Ascending aorta (tissue), 2 donors: Measurements from ENCODE around the gene ARHGAP9. TPM values are rescaled to one million over a fixed set of nuclear protein-coding genes. Genes with fewer than 3 reads are reported as not detected.

Source experiments
- DNase-seq, 2 donors: peaks; one replicate each; pipeline ENCODE4 v3.0.0-alpha.2; 2019; ENCODE audit warnings: low spot score in 2 of 2
- H3K27ac ChIP-seq, 2 donors: fragments of 200-600 bp; sonication (generic); one replicate each; pipeline ENCODE4 v1.5.1; 2016 to 2017; ENCODE audit warnings: mild to moderate bottlenecking in 1 of 2
- H3K27me3 ChIP-seq: fragments of 200-600 bp; sonication (generic); one replicate; pipeline ENCODE4 v1.5.1; 2017
- H3K36me3 ChIP-seq, 2 donors: fragments of 200-600 bp; sonication (generic); one replicate each; pipeline ENCODE4 v1.5.1; 2016
- H3K4me1 ChIP-seq, 2 donors: fragments of 200-600 bp; sonication (generic); one replicate each; pipeline ENCODE4 v1.5.1; 2016 to 2017; ENCODE audit warnings: mild to moderate bottlenecking in 1 of 2
- H3K4me3 ChIP-seq, 2 donors: fragments of 200-600 bp; sonication (generic); one replicate each; pipeline ENCODE4 v1.5.1; 2016 to 2017; ENCODE audit warnings: mild to moderate bottlenecking in 1 of 2
- H3K9me3 ChIP-seq, 2 donors: fragments of 200-600 bp; sonication (generic); one replicate each; pipeline ENCODE4 v1.5.1; 2016
- CTCF ChIP-seq, 3 experiments: fragments of 200-600 bp in 2 of 3; fragments of 450-650 bp in 1 of 3; sonication (generic) in 2 of 3; IDR thresholded peaks; one replicate each; pipeline ENCODE4 v1.5.1; 2016 to 2019; ENCODE audit warnings: antibody characterized with exemption in 3 of 3, mild to moderate bottlenecking in 1 of 3, moderate library complexity in 1 of 3
- intact Hi-C: fragments of 100-400 bp; cut with DNase I; formaldehyde crosslinking; loops from one replicate; pipeline ENCODE4 v1.15.1; 2023
- total RNA-seq: library from RNA; depleted of rRNA; stranded (reverse); fragments of >200 nt; gene quantifications from one replicate; pipeline ENCODE4 v1.1.0, GENCODE V29; 2016

The ARHGAP9 gene
- total RNA-seq, 1 donor from 2014 or later, result 21.6 TPM

GRCh38 chr12:57454566-57455373 lies 24.9 kb downstream of the ARHGAP9 start, which contains the start of gene INHBE:
TSS of gene INHBE (plus strand) at chr12:57455307. CDS start at chr12:57455537, 230 bp downstream.
- H3K36me3 ChIP-seq, result no peaks in the 10 kb centered on the region
- no peak within 1 kb of the TSS for H3K4me3 ChIP-seq
- no peak for DNase-seq
- TF ChIP-seq CTCF (IDR thresholded peaks at IDR 0.05), result no peak
- H3K27ac ChIP-seq, result no peak within 1 kb of the TSS
- H3K27me3 ChIP-seq, result no peaks in the 10 kb centered on the region
- no peaks in the 10 kb centered on the region for H3K9me3 ChIP-seq
- intact Hi-C loops, result loop anchor here (5.0 kb wide), 1 partner anchor 82 kb away; no protein-coding TSS in a partner anchor
- peaks cover 0 to 25% of the 10 kb centered on the region in 2 donors for H3K4me1 ChIP-seq

- Histone ChIP-seq H3K4me3 (no peak overlapping the region), H3K27me3 (no peaks in the 10 kb centered on the region), H3K9me3 (no peaks in the 10 kb centered on the region), H3K27ac (no peak overlapping the region), H3K4me1 (peaks cover 0 to 22% of the 10 kb centered on the region in 2 donors), H3K36me3 (no peaks in the 10 kb centered on the region)
- no peak for DNase-seq
- intact Hi-C loops, result loop anchor here (5.0 kb wide), 1 partner anchor 82 kb away; no protein-coding TSS in a partner anchor
- no peak for TF ChIP-seq CTCF (IDR thresholded peaks at IDR 0.05)
These were observed 25.5 kb downstream of the ARHGAP9 start for GRCh38 chr12:57454213-57454565.

- peak overlapping the region in 1 of 2 donors; percentile 47 for H3K4me3 ChIP-seq
- no peaks in the 10 kb centered on the region for H3K36me3 ChIP-seq
- no peaks in the 10 kb centered on the region for H3K9me3 ChIP-seq
- peak; percentile 92 to 95 (median 93) for TF ChIP-seq CTCF (IDR thresholded peaks at IDR 0.05)
- DNase-seq, result peak in 1 of 2 donors; percentile 91
- intact Hi-C loops, result loop anchor here (1.0 to 5.0 kb wide), 4 partner anchors 23 to 190 kb away; no protein-coding TSS in a partner anchor
- H3K27me3 ChIP-seq, result no peaks in the 10 kb centered on the region
- H3K27ac ChIP-seq, result peak overlapping the region; percentile 85 to 97
- H3K4me1 ChIP-seq, result peaks cover 0 to 18% of the 10 kb centered on the region in 2 donors
These were observed 26.6 kb downstream of the ARHGAP9 start for GRCh38 chr12:57452937-57453509.

- DNase-seq, result peak in 1 of 2 donors; percentile 88
- H3K27ac ChIP-seq, result peak overlapping the region; percentile 85 to 97
- intact Hi-C loops, result loop anchor here (1.0 to 5.0 kb wide), 4 partner anchors 22 to 189 kb away; no protein-coding TSS in a partner anchor
- H3K4me3 ChIP-seq, result peak overlapping the region in 1 of 2 donors; percentile 47
- TF ChIP-seq CTCF (IDR thresholded peaks at IDR 0.05), result no peak
- peaks cover 0 to 18% of the 10 kb centered on the region in 2 donors for H3K4me1 ChIP-seq
- H3K9me3 ChIP-seq, result no peaks in the 10 kb centered on the region
- H3K36me3 ChIP-seq, result no peaks in the 10 kb centered on the region
- no peaks in the 10 kb centered on the region for H3K27me3 ChIP-seq
These were observed 27.3 kb downstream of the ARHGAP9 start for GRCh38 chr12:57452181-57452936.

GRCh38 chr12:57451233-57451778 lies 28.4 kb downstream of the ARHGAP9 start:
- DNase-seq, result no peak
- Histone ChIP-seq H3K9me3 (no peaks in the 10 kb centered on the region), H3K27me3 (no peaks in the 10 kb centered on the region), H3K4me3 (no peak overlapping the region), H3K4me1 (peaks cover 0 to 18% of the 10 kb centered on the region in 2 donors), H3K36me3 (no peaks in the 10 kb centered on the region), H3K27ac (peak overlapping the region; percentile 85 to 97)
- intact Hi-C loops, result loop anchor here (5.0 kb wide), 1 partner anchor 79 kb away; no protein-coding TSS in a partner anchor
- no peak for TF ChIP-seq CTCF (IDR thresholded peaks at IDR 0.05)
